H1 (cell line): ENCODE measurements around the gene CMIP. TPM values are rescaled to one million over a fixed set of nuclear protein-coding genes. Genes with fewer than 3 reads are reported as not detected.

Experiments used
- CTCF ChIA-PET: fragments of 300-600 bp; sonication (Branson Sonifier 250); formaldehyde crosslinking; loops from one replicate; lab custom pipeline; 2021; ENCODE audit not compliant: partially characterized antibody; lab: Charles Lee
- POLR2A ChIA-PET: fragments of 300-600 bp; sonication (Branson Sonifier 250); formaldehyde crosslinking; loops from one replicate; lab custom pipeline; 2021; ENCODE audit warnings: inconsistent platforms; ENCODE audit not compliant: partially characterized antibody; lab: Charles Lee
- DNase-seq, 2 experiments: peaks; one replicate each; pipeline versions ENCODE4 v3.0.0 to v3.0.0-alpha.2; 2010 to 2022; ENCODE audit warnings: low spot score in 2 of 2, low read depth in 1 of 2, mixed read lengths in 1 of 2
- FAIRE-seq: peaks from 2 replicates; lab custom pipeline; 2011; peaks lifted over from hg19 to GRCh38; lab: Jason Lieb, UNC
- H2AFZ ChIP-seq: 2 replicates; pipeline ENCODE4 v1.8.1; 2012; ENCODE audit warnings: low read length, inconsistent platforms
- H2AK5ac ChIP-seq: 2 replicates; pipeline ENCODE4 v1.6.1; 2013; ENCODE audit warnings: low read depth, low read length
- H2BK120ac ChIP-seq: replicated peaks from 2 replicates; pipeline ENCODE3; 2013; ENCODE audit warnings: low read depth, low read length, inconsistent platforms
- H2BK12ac ChIP-seq: 2 replicates; pipeline ENCODE4 v1.6.1; 2013; ENCODE audit warnings: low read depth, low read length
- H2BK15ac ChIP-seq: 2 replicates; pipeline ENCODE4 v1.6.1; 2013; ENCODE audit warnings: low read length
- H2BK20ac ChIP-seq: 2 replicates; pipeline ENCODE4 v1.6.1; 2013; ENCODE audit warnings: low read length
- H2BK5ac ChIP-seq: 2 replicates; pipeline ENCODE4 v1.6.1; 2013; ENCODE audit warnings: low read depth, low read length
- H3K14ac ChIP-seq: 2 replicates; pipeline ENCODE4 v1.6.1; 2013; ENCODE audit warnings: inconsistent platforms; ENCODE audit not compliant: insufficient read length
- H3K18ac ChIP-seq: 2 replicates; pipeline ENCODE4 v1.6.1; 2013; ENCODE audit warnings: low read length; ENCODE audit errors: extremely low read depth
- H3K23ac ChIP-seq: 2 replicates; pipeline ENCODE4 v1.6.1; 2013; ENCODE audit warnings: inconsistent platforms; ENCODE audit not compliant: insufficient read length
- H3K23me2 ChIP-seq: 2 replicates; pipeline ENCODE4 v1.6.1; 2013; ENCODE audit warnings: low read depth, low read length
- H3K27ac ChIP-seq: 2 replicates; pipeline ENCODE4 v1.6.1; 2011; ENCODE audit warnings: low read depth, low read length, inconsistent platforms
- H3K27me3 ChIP-seq, 4 experiments: replicated peaks in 1 of 4; 1 replicate in 1 of 4; 2 replicates in 3 of 4; pipeline versions ENCODE4 v1.6.1 to v1.8.1; 2011 to 2013; ENCODE audit warnings: low read length in 3 of 4, mild to moderate bottlenecking in 3 of 4, inconsistent platforms in 2 of 4, mixed read lengths in 2 of 4, moderate library complexity in 1 of 4; ENCODE audit not compliant: control insufficient read depth in 3 of 4, insufficient read depth in 3 of 4; ENCODE audit errors: extremely low read depth in 1 of 4
- H3K36me3 ChIP-seq, 4 experiments: 2 replicates each; pipeline versions ENCODE4 v1.6.1 to v1.8.1; 2011 to 2013; ENCODE audit warnings: mild to moderate bottlenecking in 4 of 4, low read length in 3 of 4, moderate library complexity in 2 of 4, control low read depth in 1 of 4, inconsistent platforms in 1 of 4; ENCODE audit not compliant: insufficient read depth in 4 of 4, control insufficient read depth in 2 of 4
- H3K4ac ChIP-seq: replicated peaks from 2 replicates; pipeline ENCODE3; 2013; ENCODE audit warnings: low read length, low read depth, mixed read lengths, inconsistent platforms; ENCODE audit not compliant: insufficient read length
- H3K4me1 ChIP-seq, 4 experiments: replicated peaks in 1 of 4; 1 replicate in 1 of 4; 2 replicates in 3 of 4; pipeline versions ENCODE4 v1.6.1 to v1.8.1; 2011 to 2013; ENCODE audit warnings: low read length in 3 of 4, inconsistent platforms in 2 of 4, mixed read lengths in 1 of 4; ENCODE audit not compliant: insufficient read depth in 4 of 4, control insufficient read depth in 3 of 4
- H3K4me2 ChIP-seq, 2 experiments: 2 replicates each; pipeline versions ENCODE4 v1.6.1 to v1.8.1; 2011 to 2013; ENCODE audit warnings: low read depth in 2 of 2, low read length in 2 of 2, control low read depth in 1 of 2, inconsistent platforms in 1 of 2, mild to moderate bottlenecking in 1 of 2; ENCODE audit not compliant: insufficient read depth in 1 of 2
- H3K4me3 ChIP-seq, 4 experiments: fragments of 200-600, 300-600 bp in 1 of 4; sonication (generic), shearing (Covaris generic), sonication (Bioruptor Twin) in 1 of 4; 2 replicates each; pipeline versions ENCODE4 v1.5.1 to v1.8.1; 2011 to 2016; ENCODE audit warnings: low read length in 4 of 4, low read depth in 3 of 4, control low read depth in 2 of 4, inconsistent platforms in 2 of 4, mild to moderate bottlenecking in 2 of 4, mixed read lengths in 1 of 4, moderate library complexity in 1 of 4; ENCODE audit not compliant: insufficient read depth in 2 of 4; ENCODE audit errors: extremely low read depth in 1 of 4
- H3K56ac ChIP-seq: replicated peaks from 2 replicates; pipeline ENCODE3; 2013; ENCODE audit warnings: low read depth, mild to moderate bottlenecking, mixed read lengths, low read length, inconsistent platforms; ENCODE audit not compliant: insufficient read length
- H3K79me1 ChIP-seq: 2 replicates; pipeline ENCODE4 v1.6.1; 2013; ENCODE audit warnings: low read depth, low read length, control low read depth
- H3K79me2 ChIP-seq, 2 experiments: 2 replicates each; pipeline versions ENCODE4 v1.6.1 to v1.8.1; 2012 to 2013; ENCODE audit warnings: low read length in 2 of 2, mild to moderate bottlenecking in 2 of 2, inconsistent platforms in 1 of 2; ENCODE audit not compliant: insufficient read depth in 2 of 2, control insufficient read depth in 1 of 2
- H3K9ac ChIP-seq, 4 experiments: replicated peaks in 1 of 4; 1 replicate in 1 of 4; 2 replicates in 3 of 4; pipeline versions ENCODE4 v1.6.1 to v1.8.1; 2011 to 2013; ENCODE audit warnings: low read depth in 3 of 4, low read length in 3 of 4, control low read depth in 2 of 4, mild to moderate bottlenecking in 2 of 4, moderate library complexity in 2 of 4, inconsistent platforms in 1 of 4; ENCODE audit errors: extremely low read depth in 1 of 4
- H3K9me3 ChIP-seq, 2 experiments: 2 replicates each; pipeline versions ENCODE4 v1.6.1 to v1.8.1; 2012 to 2013; ENCODE audit warnings: mild to moderate bottlenecking in 2 of 2, moderate library complexity in 2 of 2, control low read depth in 1 of 2, inconsistent platforms in 1 of 2, low read depth in 1 of 2, low read length in 1 of 2, mixed read lengths in 1 of 2; ENCODE audit not compliant: insufficient read depth in 2 of 2
- H4K20me1 ChIP-seq, 2 experiments: replicated peaks in 1 of 2; 2 replicates each; pipeline versions ENCODE3 to v1.8.1; 2011 to 2013; ENCODE audit warnings: inconsistent platforms in 2 of 2, low read length in 2 of 2, mild to moderate bottlenecking in 1 of 2; ENCODE audit not compliant: insufficient read depth in 2 of 2, control insufficient read depth in 1 of 2
- H4K5ac ChIP-seq: 2 replicates; pipeline ENCODE4 v1.6.1; 2013; ENCODE audit warnings: low read length, low read depth, mixed read lengths, inconsistent platforms; ENCODE audit not compliant: insufficient read length
- H4K8ac ChIP-seq: 2 replicates; pipeline ENCODE4 v1.8.0; 2013; ENCODE audit warnings: mild to moderate bottlenecking, moderate library complexity, low read length, inconsistent platforms; ENCODE audit not compliant: insufficient read depth; ENCODE audit errors: extremely low read depth
- H4K91ac ChIP-seq: replicated peaks from 2 replicates; pipeline ENCODE3; 2013; ENCODE audit warnings: low read length, mixed read lengths, inconsistent platforms; ENCODE audit not compliant: insufficient read length
- ASH2L ChIP-seq: fragments of 200-600, 300-600 bp; sonication (generic); IDR thresholded peaks from one replicate; pipeline ENCODE4 v1.7.1; 2017; ENCODE audit warnings: low read length
- CTBP2 ChIP-seq: IDR thresholded peaks from 2 replicates; pipeline ENCODE4 v1.7.0; 2011; ENCODE audit warnings: borderline replicate concordance, mild to moderate bottlenecking, moderate library complexity, mixed read lengths, low read length; ENCODE audit not compliant: insufficient read depth, insufficient read length
- EGR1 ChIP-seq: IDR thresholded peaks from 2 replicates; pipeline ENCODE4 v1.6.1; 2011; ENCODE audit warnings: low read depth, low read length, borderline replicate concordance
- FOSL1 ChIP-seq: IDR thresholded peaks from 2 replicates; pipeline ENCODE4 v1.6.1; 2011; ENCODE audit warnings: mild to moderate bottlenecking, low read depth, low read length, moderate library complexity; ENCODE audit not compliant: insufficient read depth
- GTF2F1 ChIP-seq: IDR thresholded peaks from 2 replicates; pipeline ENCODE4 v1.6.1; 2012; ENCODE audit warnings: low read depth, low read length, improper control_type of control experiment, borderline replicate concordance
- POLR2A ChIP-seq, 2 experiments: IDR thresholded peaks; 1 replicate in 1 of 2; 2 replicates in 1 of 2; pipeline ENCODE4 v1.6.1; 2011; ENCODE audit warnings: low read depth in 2 of 2, low read length in 2 of 2, mild to moderate bottlenecking in 2 of 2; ENCODE audit errors: control extremely low read depth in 1 of 2
- RFX5 ChIP-seq: IDR thresholded peaks from 2 replicates; pipeline ENCODE4 v1.6.1; 2011; ENCODE audit warnings: low read depth, low read length, improper control_type of control experiment, borderline replicate concordance
- SIRT6 ChIP-seq: IDR thresholded peaks from one replicate; pipeline ENCODE4 v1.7.1; 2012; ENCODE audit warnings: low read length, inconsistent platforms
- TAF1 ChIP-seq: IDR thresholded peaks from 2 replicates; pipeline ENCODE4 v1.6.1; 2011; ENCODE audit warnings: mild to moderate bottlenecking, low read depth, low read length
- TAF7 ChIP-seq: optimal IDR thresholded peaks from 2 replicates; pipeline ENCODE3; 2011; ENCODE audit warnings: low read depth, mild to moderate bottlenecking, inconsistent platforms, low read length, moderate library complexity, borderline replicate concordance
- YY1 ChIP-seq: IDR thresholded peaks from 2 replicates; pipeline ENCODE4 v1.6.1; 2011; ENCODE audit warnings: low read depth, mild to moderate bottlenecking, low read length
- ZNF274 ChIP-seq: IDR thresholded peaks from 2 replicates; pipeline ENCODE4 v1.7.0; 2012; ENCODE audit warnings: low read length, borderline replicate concordance; ENCODE audit errors: extremely low read depth
- WGBS, 2 experiments: shearing (Covaris generic) in 1 of 2; methylation state at CpG; one replicate each; pipeline versions ENCODE4 v1.1.6 to v1.1.7; 2013 to 2015; ENCODE audit warnings: low lambda C conversion rate in 2 of 2, mixed read lengths in 2 of 2, inconsistent platforms in 1 of 2, low coverage in 1 of 2, missing lambda C conversion rate in 1 of 2; ENCODE audit not compliant: insufficient replicate concordance in 2 of 2, insufficient coverage in 1 of 2, insufficient read length in 1 of 2; ENCODE audit errors: extremely low coverage in 1 of 2, missing lambda C conversion rate in 1 of 2; 5-methylcytosine and 5-hydroxymethylcytosine counted together
- polyA plus RNA-seq, 7 experiments: library from polyadenylated mRNA; depleted of rRNA in 3 of 7; stranded (reverse) in 5 of 7; unstranded in 2 of 7; fragments of >200 nt in 5 of 7; fragments of 200-250 nt in 2 of 7; gene quantifications; 1 replicate in 5 of 7; 2 replicates in 1 of 7; 4 replicates in 1 of 7; pipeline versions ENCODE4 v1.2.1 to v1.2.3, GENCODE V29; 2011 to 2013; ENCODE audit warnings: missing spikeins in 2 of 7, mixed read lengths in 2 of 7
- total RNA-seq: library from RNA; stranded (reverse); fragmentation: NEBNext Ultra II Directional; extraction: Animal tissue kit (Norgen Biotek cat#: 25700); gene quantifications from 2 replicates; pipeline ENCODE4 v1.2.1, GENCODE V29; 2021
- TF ChIP-seq, protein P1 (sequence below): IDR thresholded peaks from 2 replicates; pipeline ENCODE4 v1.6.1; 2012; ENCODE audit warnings: low read length, inconsistent platforms

CMIP gene
- total and polyA plus RNA-seq, 2 of the 8 experiments (the other 6 are each of a cell fraction or from before 2014, with no cell fraction given): 7.9 to 53.2 TPM

GRCh38 chr16:81467815-81468214, 23.2 kb downstream of the CMIP start:
- Histone ChIP-seq H3K9me3 (no peaks in the 10 kb centered on the region), H3K27ac (no peak overlapping the region), H3K56ac (no peak overlapping the region), H2AFZ (no peak overlapping the region), H4K8ac (no peak overlapping the region), H3K4me2 (no peak overlapping the region), H3K36me3 (peaks cover 0 to 8% (median 2%) of the 10 kb centered on the region in 4 experiments; a peak in 3 of 8 replicates), H4K5ac (no peak overlapping the region), H3K4me3 (no peak overlapping the region), H3K23me2 (no peaks in the 10 kb centered on the region), H4K91ac (no peak overlapping the region), H3K18ac (no peak overlapping the region), H2BK5ac (no peak overlapping the region), H3K4me1 (peaks cover 2 to 7% (median 4%) of the 10 kb centered on the region in 4 experiments; a peak in 4 of 7 replicates), H2BK120ac (no peak overlapping the region), H2AK5ac (no peak overlapping the region), H2BK12ac (no peak overlapping the region), H4K20me1 (peaks cover 30 to 55% of the 10 kb centered on the region in 2 experiments), H3K9ac (no peak overlapping the region), H3K79me1 (peaks cover 38% of the 10 kb centered on the region), H3K14ac (no peak overlapping the region), H3K4ac (no peak overlapping the region), H3K23ac (no peak overlapping the region), H3K27me3 (no peaks in the 10 kb centered on the region), H2BK15ac (no peak overlapping the region), H3K79me2 (peaks cover 14 to 94% of the 10 kb centered on the region in 2 experiments), H2BK20ac (no peak overlapping the region)
- CTCF ChIA-PET: interaction anchor here (0.8 to 1.6 kb wide), 4 partner anchors 9 to 83 kb away, joined by 3 to 6 read pairs (median 3); no protein-coding TSS in a partner anchor
- FAIRE-seq (no peak), DNase-seq (no peak)
- POLR2A ChIA-PET: no interaction called here
- 83% methylated on average over 8 of the region's 8 CpGs; no CpG with 5 or more reads in 1 of the 2 experiments for WGBS, 2 experiments
- TF ChIP-seq ASH2L: no peak
- no peak for TF ChIP-seq FOSL1
- no peak for TF ChIP-seq ZNF274
- TF ChIP-seq, protein P1, sequence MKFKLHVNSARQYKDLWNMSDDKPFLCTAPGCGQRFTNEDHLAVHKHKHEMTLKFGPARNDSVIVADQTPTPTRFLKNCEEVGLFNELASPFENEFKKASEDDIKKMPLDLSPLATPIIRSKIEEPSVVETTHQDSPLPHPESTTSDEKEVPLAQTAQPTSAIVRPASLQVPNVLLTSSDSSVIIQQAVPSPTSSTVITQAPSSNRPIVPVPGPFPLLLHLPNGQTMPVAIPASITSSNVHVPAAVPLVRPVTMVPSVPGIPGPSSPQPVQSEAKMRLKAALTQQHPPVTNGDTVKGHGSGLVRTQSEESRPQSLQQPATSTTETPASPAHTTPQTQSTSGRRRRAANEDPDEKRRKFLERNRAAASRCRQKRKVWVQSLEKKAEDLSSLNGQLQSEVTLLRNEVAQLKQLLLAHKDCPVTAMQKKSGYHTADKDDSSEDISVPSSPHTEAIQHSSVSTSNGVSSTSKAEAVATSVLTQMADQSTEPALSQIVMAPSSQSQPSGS: no peak
- no peak for TF ChIP-seq EGR1
- TF ChIP-seq YY1: no peak
- TF ChIP-seq RFX5: no peak
- TF ChIP-seq TAF7: no peak
- no peak for TF ChIP-seq GTF2F1
- no peak for TF ChIP-seq CTBP2
- no peak for TF ChIP-seq TAF1
- no peak for TF ChIP-seq SIRT6
- TF ChIP-seq POLR2A (IDR thresholded peaks at IDR 0.05; ENCODE audit: control extremely low read depth in 1 of 2, low read depth in 2 of 2, low read length in 2 of 2): no peak
